Prostate gland (tissue), 2 donors: ENCODE results near the gene LPAR1. TPM values are rescaled to one million over a fixed set of nuclear protein-coding genes. Genes with fewer than 3 reads are reported as not detected.
"Not testable (repeated sequence)": the region's sequence is repeated elsewhere in the genome, so short reads cannot be mapped to it uniquely, and the experiment has no call there.

Experiments
- DNase-seq: peaks from one replicate; pipeline ENCODE4 v3.0.0-alpha.2; 2019; ENCODE audit warnings: low spot score
- H3K27ac ChIP-seq, 2 donors: fragments of 200-600 bp; sonication (generic); 2 replicates each; pipeline ENCODE4 v1.5.1; 2017 to 2019
- H3K27me3 ChIP-seq: fragments of 200-600 bp; sonication (generic); replicated peaks from 2 replicates; pipeline ENCODE4 v1.5.1; 2019; ENCODE audit not compliant: insufficient read depth
- H3K36me3 ChIP-seq, 2 donors: fragments of 200-600 bp; sonication (generic); 1 replicate in 1 of 2; 2 replicates in 1 of 2; pipeline versions ENCODE4 v1.5.1 to v1.8.1; 2017 to 2019
- H3K4me1 ChIP-seq: fragments of 200-600 bp; sonication (generic); replicated peaks from 2 replicates; pipeline ENCODE4 v1.5.1; 2019
- H3K4me3 ChIP-seq, 2 donors: fragments of 200-600 bp; sonication (generic); 2 replicates each; pipeline ENCODE4 v1.5.1; 2017 to 2019
- H3K9me3 ChIP-seq: fragments of 200-600 bp; sonication (generic); 2 replicates; pipeline ENCODE4 v1.5.1; 2017
- POLR2A ChIP-seq: fragments of 450-650 bp; IDR thresholded peaks from one replicate; pipeline ENCODE4 v1.6.1; 2016; ENCODE audit warnings: antibody characterized with exemption, mild to moderate bottlenecking
- POLR2AphosphoS5 ChIP-seq: sonication (generic); formaldehyde crosslinking; IDR thresholded peaks from one replicate; pipeline ENCODE4 v1.6.1; 2017; ENCODE audit warnings: antibody characterized with exemption
- WGBS: methylation state at CpG from one replicate; pipeline ENCODE4 v1.1.5; 2018; 5-methylcytosine and 5-hydroxymethylcytosine counted together
- intact Hi-C: fragments of 100-400 bp; cut with DNase I; formaldehyde crosslinking; loops from one replicate; pipeline ENCODE4 v1.14.2; 2022
- total RNA-seq, 2 donors: library from RNA; depleted of rRNA; stranded (reverse); fragments of >200 nt; gene quantifications; one replicate each; pipeline ENCODE4 v1.1.0, GENCODE V29; 2016
- TF ChIP-seq, protein P1 (sequence below), 4 experiments: fragments of 200-600 bp in 2 of 4; fragments of 450-650 bp in 2 of 4; sonication (generic) in 2 of 4; IDR thresholded peaks; 1 replicate in 3 of 4; 2 replicates in 1 of 4; pipeline ENCODE4 v1.5.1; 2016 to 2019; ENCODE audit warnings: antibody characterized with exemption in 4 of 4, mild to moderate bottlenecking in 2 of 4, moderate library complexity in 2 of 4

Gene LPAR1
- total RNA-seq, 2 donors from 2014 or later = 10.8 to 29.2 TPM

DNA sequence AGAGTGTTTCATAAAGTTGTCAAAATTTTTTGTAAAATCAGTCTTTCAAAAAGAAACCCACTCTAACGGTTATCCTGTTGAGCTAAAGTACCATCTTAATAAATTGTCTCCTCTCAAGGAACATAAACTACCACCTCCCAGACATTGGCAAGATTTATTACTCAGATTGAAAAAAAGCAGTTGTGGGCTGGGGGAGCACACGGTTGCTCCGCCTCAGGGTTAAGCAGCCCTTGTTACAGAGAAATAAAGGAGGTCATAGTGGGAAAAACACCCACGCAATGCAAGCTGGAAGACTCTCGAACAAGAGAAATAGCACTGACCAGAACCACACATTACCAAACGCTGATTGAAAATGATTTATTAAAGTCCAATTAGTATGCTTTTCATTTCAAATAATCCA, 165.3 kb downstream of the LPAR1 start:
- intact Hi-C loops = no loop called here
- H3K36me3 ChIP-seq = no peaks in the 10 kb centered on the region
- no peaks in the 10 kb centered on the region for H3K4me1 ChIP-seq
- TF ChIP-seq POLR2A (no peak), POLR2AphosphoS5 (no peak)
- TF ChIP-seq, protein P1, sequence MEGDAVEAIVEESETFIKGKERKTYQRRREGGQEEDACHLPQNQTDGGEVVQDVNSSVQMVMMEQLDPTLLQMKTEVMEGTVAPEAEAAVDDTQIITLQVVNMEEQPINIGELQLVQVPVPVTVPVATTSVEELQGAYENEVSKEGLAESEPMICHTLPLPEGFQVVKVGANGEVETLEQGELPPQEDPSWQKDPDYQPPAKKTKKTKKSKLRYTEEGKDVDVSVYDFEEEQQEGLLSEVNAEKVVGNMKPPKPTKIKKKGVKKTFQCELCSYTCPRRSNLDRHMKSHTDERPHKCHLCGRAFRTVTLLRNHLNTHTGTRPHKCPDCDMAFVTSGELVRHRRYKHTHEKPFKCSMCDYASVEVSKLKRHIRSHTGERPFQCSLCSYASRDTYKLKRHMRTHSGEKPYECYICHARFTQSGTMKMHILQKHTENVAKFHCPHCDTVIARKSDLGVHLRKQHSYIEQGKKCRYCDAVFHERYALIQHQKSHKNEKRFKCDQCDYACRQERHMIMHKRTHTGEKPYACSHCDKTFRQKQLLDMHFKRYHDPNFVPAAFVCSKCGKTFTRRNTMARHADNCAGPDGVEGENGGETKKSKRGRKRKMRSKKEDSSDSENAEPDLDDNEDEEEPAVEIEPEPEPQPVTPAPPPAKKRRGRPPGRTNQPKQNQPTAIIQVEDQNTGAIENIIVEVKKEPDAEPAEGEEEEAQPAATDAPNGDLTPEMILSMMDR (IDR thresholded peaks at IDR 0.05) = no peak
- no peaks in the 10 kb centered on the region for H3K9me3 ChIP-seq
- no peak overlapping the region for H3K4me3 ChIP-seq
- DNase-seq = no peak
- H3K27ac ChIP-seq = no peak overlapping the region
- WGBS = 75% methylated on average over 6 of the region's 6 CpGs
- no peaks in the 10 kb centered on the region for H3K27me3 ChIP-seq

DNA sequence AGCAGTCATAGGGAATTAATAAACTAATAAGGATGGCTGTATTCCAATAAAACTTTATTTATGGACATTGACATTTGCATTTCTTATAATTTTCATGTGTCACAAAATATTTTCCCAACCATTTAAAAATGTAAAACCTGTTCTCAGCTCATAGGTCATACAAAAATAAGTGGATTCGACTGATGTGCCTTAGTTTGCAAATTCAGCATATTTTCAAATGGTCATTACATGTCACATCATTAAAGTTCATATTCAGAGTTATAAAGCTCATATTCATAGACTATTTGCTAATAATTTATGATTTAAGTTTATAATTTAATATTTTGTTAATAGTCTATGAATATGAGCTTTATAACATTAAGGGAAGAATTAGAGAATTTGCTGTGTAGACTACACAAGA, 166.5 kb downstream of the LPAR1 start:
- Histone ChIP-seq H3K4me1 (no peaks in the 10 kb centered on the region), H3K36me3 (no peaks in the 10 kb centered on the region), H3K27ac (no peak overlapping the region), H3K27me3 (no peaks in the 10 kb centered on the region), H3K9me3 (no peaks in the 10 kb centered on the region), H3K4me3 (no peak overlapping the region)
- no peak for DNase-seq
- WGBS = 96% methylated on average over 1 of the region's 1 CpG
- intact Hi-C loops = no loop called here
- TF ChIP-seq POLR2AphosphoS5 = no peak
- TF ChIP-seq, protein P1 (IDR thresholded peaks at IDR 0.05) = no peak
- TF ChIP-seq POLR2A = no peak

DNA sequence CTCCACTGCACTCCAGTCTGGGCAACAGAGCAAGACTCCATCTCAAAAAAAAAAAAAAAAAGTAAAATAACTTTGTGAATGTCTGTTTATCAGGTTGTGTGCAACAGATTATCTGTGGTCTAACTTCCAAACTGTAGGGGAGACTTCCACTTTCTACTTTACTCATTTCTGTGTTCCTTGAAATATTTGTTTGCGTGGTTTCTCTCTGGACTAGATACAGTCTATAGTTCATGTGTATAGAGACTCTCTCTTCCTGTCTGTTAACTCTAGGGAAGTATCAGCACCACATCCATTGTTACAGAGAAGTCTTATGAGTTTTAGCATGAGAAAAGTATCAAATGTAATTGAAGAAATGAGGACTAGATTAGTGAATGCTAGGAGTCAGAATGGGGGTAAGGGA, 168.3 kb downstream of the LPAR1 start:
- WGBS = 88% methylated on average over 1 of the region's 1 CpG
- no peaks in the 10 kb centered on the region for H3K9me3 ChIP-seq
- intact Hi-C loops = no loop called here
- TF ChIP-seq POLR2A (no peak), POLR2AphosphoS5 (no peak)
- TF ChIP-seq, protein P1 (IDR thresholded peaks at IDR 0.05) = no peak
- H3K4me3 ChIP-seq = no peak overlapping the region
- no peaks in the 10 kb centered on the region for H3K36me3 ChIP-seq
- DNase-seq = no peak
- H3K27me3 ChIP-seq = no peaks in the 10 kb centered on the region
- H3K4me1 ChIP-seq = no peaks in the 10 kb centered on the region
- H3K27ac ChIP-seq = no peak overlapping the region

DNA sequence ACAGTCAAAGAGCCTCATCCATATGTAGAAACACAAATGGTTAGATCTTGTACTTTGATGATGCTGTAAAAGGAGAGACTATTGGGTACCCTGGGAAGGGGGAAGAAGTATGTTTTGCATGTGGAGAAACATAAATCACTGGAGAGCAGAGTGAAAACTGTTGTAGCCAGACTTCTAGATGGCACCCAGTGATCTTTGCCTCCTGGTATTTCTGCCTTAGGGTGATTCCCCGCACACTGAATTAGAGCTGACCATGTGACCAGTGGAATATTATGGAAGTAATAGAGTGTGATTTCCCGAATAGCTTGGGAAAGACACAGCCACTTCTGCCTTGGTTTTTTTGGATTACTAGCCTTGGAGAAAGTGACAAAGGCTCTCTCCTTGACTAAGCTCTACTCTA, 174.3 kb downstream of the LPAR1 start:
- intact Hi-C loops = no loop called here
- TF ChIP-seq, protein P1 (IDR thresholded peaks at IDR 0.05) = no peak
- no peak for TF ChIP-seq POLR2A
- no peak for TF ChIP-seq POLR2AphosphoS5
- WGBS = 66% methylated on average over 2 of the region's 2 CpGs
- Histone ChIP-seq H3K36me3 (no peaks in the 10 kb centered on the region), H3K4me1 (no peaks in the 10 kb centered on the region), H3K9me3 (no peaks in the 10 kb centered on the region), H3K27me3 (no peaks in the 10 kb centered on the region), H3K27ac (no peak overlapping the region), H3K4me3 (no peak overlapping the region)
- no peak for DNase-seq

DNA sequence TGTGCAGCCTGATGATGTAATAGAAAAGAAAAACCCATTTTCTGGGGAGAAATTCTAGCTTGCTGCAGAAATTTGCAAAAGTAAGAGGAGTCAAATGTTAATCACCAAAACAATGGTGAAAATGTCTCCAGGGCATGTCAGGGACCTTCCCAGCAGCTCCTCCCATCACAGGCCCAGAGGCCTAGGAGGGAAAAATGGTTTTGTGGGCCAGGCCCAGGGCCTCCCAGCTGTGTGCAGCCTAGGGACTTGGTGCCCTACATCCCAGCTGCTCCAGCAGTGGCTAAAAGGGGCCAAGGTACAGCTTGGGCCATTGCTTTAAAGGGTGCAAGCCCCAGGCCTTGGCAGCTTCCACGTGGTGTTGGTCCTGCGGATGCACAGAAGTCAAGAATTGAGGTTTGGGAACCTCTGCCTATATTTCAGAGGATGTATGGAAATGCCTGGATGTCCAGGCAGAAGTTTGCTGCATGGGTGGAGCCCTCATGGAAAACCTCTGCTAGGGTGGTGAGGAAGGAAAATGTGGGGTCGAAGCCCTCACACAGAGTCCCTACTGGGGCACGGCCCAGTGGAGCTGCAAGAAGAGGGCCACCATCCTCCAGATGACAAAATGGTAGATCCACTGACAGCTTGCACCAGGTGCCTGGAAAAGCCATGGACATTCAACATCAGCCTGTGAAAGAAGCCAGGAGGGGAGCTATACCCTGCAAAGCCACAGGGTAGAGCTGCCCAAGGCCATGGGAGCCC, 176.7 kb downstream of the LPAR1 start:
- H3K27ac ChIP-seq, H3K4me1 ChIP-seq, intact Hi-C loops, H3K9me3 ChIP-seq, DNase-seq, H3K4me3 ChIP-seq, H3K27me3 ChIP-seq, H3K36me3 ChIP-seq: not testable (repeated sequence)
- WGBS = 98% methylated on average over 4 of the region's 4 CpGs
